Fibroblast of skin of right biceps (primary cell): ENCODE data around the gene TSPAN9.

ENCODE experiments used
- DNase-seq: peaks from one replicate; pipeline ENCODE4 v3.0.0-alpha.2; 2013

The TSPAN9 gene

GRCh38 chr12:3233797-3234196 is 156.6 kb downstream of the TSPAN9 start:
- DNase-seq, result no peak

- DNase-seq, result peak; percentile 74
Measured at GRCh38 chr12:3236345-3237187, 159.4 kb downstream of the TSPAN9 start.

- DNase-seq, result no peak
Measured at GRCh38 chr12:3238196-3238595, 161.0 kb downstream of the TSPAN9 start.

- DNase-seq, result no peak
Measured at GRCh38 chr12:3241621-3242020, 164.4 kb downstream of the TSPAN9 start.

GRCh38 chr12:3242199-3242863 is 165.2 kb downstream of the TSPAN9 start:
- no peak for DNase-seq

GRCh38 chr12:3243376-3244084 is 166.4 kb downstream of the TSPAN9 start:
- no peak for DNase-seq

GRCh38 chr12:3244219-3244750 is 167.1 kb downstream of the TSPAN9 start:
- no peak for DNase-seq

GRCh38 chr12:3246253-3246652 is 169.1 kb downstream of the TSPAN9 start:
- DNase-seq, result no peak

- DNase-seq, result no peak
Measured at GRCh38 chr12:3247077-3247476, 169.9 kb downstream of the TSPAN9 start.

- no peak for DNase-seq
Measured at GRCh38 chr12:3247629-3248161, 170.5 kb downstream of the TSPAN9 start.

- DNase-seq, result no peak
Measured at GRCh38 chr12:3249081-3249800, 172.1 kb downstream of the TSPAN9 start.

- DNase-seq, result no peak
Measured at GRCh38 chr12:3250034-3250433, 172.9 kb downstream of the TSPAN9 start.

GRCh38 chr12:3250576-3250975 is 173.4 kb downstream of the TSPAN9 start:
- DNase-seq, result no peak

- DNase-seq, result no peak
Measured at GRCh38 chr12:3251067-3251466, 173.9 kb downstream of the TSPAN9 start.

- DNase-seq, result no peak
Measured at GRCh38 chr12:3251691-3252090, 174.5 kb downstream of the TSPAN9 start.

- DNase-seq, result peak; percentile 10
Measured at GRCh38 chr12:3252450-3252891, 175.3 kb downstream of the TSPAN9 start.

GRCh38 chr12:3253682-3254275 is 176.6 kb downstream of the TSPAN9 start:
- no peak for DNase-seq

GRCh38 chr12:3255057-3255456 is 177.9 kb downstream of the TSPAN9 start:
- DNase-seq, result no peak

GRCh38 chr12:3256103-3256631 is 179.0 kb downstream of the TSPAN9 start:
- DNase-seq, result no peak

- DNase-seq, result no peak
Measured at GRCh38 chr12:3257411-3257810, 180.2 kb downstream of the TSPAN9 start.

GRCh38 chr12:3259973-3260372 is 182.8 kb downstream of the TSPAN9 start:
- no peak for DNase-seq
